HFF-Myc (cell line): Measurements from ENCODE around the gene F8.
"Not testable (repeated sequence)": the region's sequence is repeated elsewhere in the genome, so short reads cannot be mapped to it uniquely, and the experiment has no call there.

ENCODE experiments used
- DNase-seq: peaks from one replicate; pipeline ENCODE4 v3.0.0-alpha.2; 2011; ENCODE audit warnings: low read depth; ENCODE audit errors: extremely low read depth
- H3K4me3 ChIP-seq: replicated peaks from 2 replicates; pipeline ENCODE4 v1.5.1; 2011; ENCODE audit warnings: low read depth, mild to moderate bottlenecking, control low read depth, low read length
- CTCF ChIP-seq: IDR thresholded peaks from 2 replicates; pipeline ENCODE4 v1.5.1; 2012; ENCODE audit warnings: mild to moderate bottlenecking, low read depth, low read length, control low read depth; ENCODE audit errors: missing control alignments

The F8 gene

GRCh38 chrX:154819771-154820341 is 202.7 kb downstream of the F8 start:
- no peak for TF ChIP-seq CTCF
- H3K4me3 ChIP-seq = no peak overlapping the region
- no peak for DNase-seq

- DNase-seq = no peak
- no peak overlapping the region for H3K4me3 ChIP-seq
- no peak for TF ChIP-seq CTCF
Measured at GRCh38 chrX:154818916-154819770, 203.4 kb downstream of the F8 start.

- not testable (repeated sequence) for DNase-seq, H3K4me3 ChIP-seq
Measured at GRCh38 chrX:154817048-154817618, 205.4 kb downstream of the F8 start.

- H3K4me3 ChIP-seq, DNase-seq: not testable (repeated sequence)
Measured at GRCh38 chrX:154816326-154816898, 206.1 kb downstream of the F8 start.

- no peak for DNase-seq
- no peak for TF ChIP-seq CTCF
- H3K4me3 ChIP-seq = no peak overlapping the region
Measured at GRCh38 chrX:154815274-154815818, 207.2 kb downstream of the F8 start.

GRCh38 chrX:154813801-154814200 is 208.7 kb downstream of the F8 start:
- no peak overlapping the region for H3K4me3 ChIP-seq
- TF ChIP-seq CTCF = no peak
- DNase-seq = no peak

- DNase-seq = no peak
- no peak for TF ChIP-seq CTCF
- H3K4me3 ChIP-seq = no peak overlapping the region
Measured at GRCh38 chrX:154812341-154813101, 210.0 kb downstream of the F8 start.
